Left colon (tissue), 2 donors: ENCODE results near the gene CCNL2. TPM values are rescaled to one million over a fixed set of nuclear protein-coding genes. Genes with fewer than 3 reads are reported as not detected.
"Not testable (repeated sequence)": the region's sequence is repeated elsewhere in the genome, so short reads cannot be mapped to it uniquely, and the experiment has no call there.

Source experiments
- ATAC-seq: fragments of 200-7000 bp; cut with Tn5 transposase; one replicate; pipeline ENCODE4 v1.9.1; 2020; ENCODE audit warnings: mild to moderate bottlenecking, moderate library complexity
- DNase-seq, 2 donors: peaks; one replicate each; pipeline ENCODE4 v3.0.0-alpha.2; 2020
- intact Hi-C, 2 donors: fragments of 100-400 bp; cut with DNase I in 1 of 2; cut with micrococcal nuclease in 1 of 2; formaldehyde crosslinking; loops; one replicate each; pipeline versions ENCODE4 v1.11.2 to v1.14.0; 2022; cut with DNase I, micrococcal nuclease
- total RNA-seq, 2 donors: library from RNA; stranded (reverse); fragmentation: NEBNext Ultra II Directional; extraction: Animal tissue kit (Norgen Biotek cat#: 25700); gene quantifications; one replicate each; pipeline ENCODE4 v1.2.1, GENCODE V29; 2021
- donor health status: DM: no; HTN: no; CAD: no.
- donor health status: DM: yes; HTN: yes; CAD: no.

CCNL2 gene
- total RNA-seq, 2 donors from 2014 or later: 115 to 129 TPM

- intact Hi-C loops: no loop called here
- no peak for ATAC-seq
- no peak for DNase-seq
These were observed 23.5 kb upstream of the CCNL2 start for GRCh38 chr1:1422465-1423244.

- intact Hi-C loops: no loop called here
- ATAC-seq: no peak
- no peak for DNase-seq
These were observed 22.9 kb upstream of the CCNL2 start for GRCh38 chr1:1421907-1422464.

GRCh38 chr1:1421147-1421906 is 22.2 kb upstream of the CCNL2 start, which contains the start of gene ANKRD65:
Gene ANKRD65, minus strand, starts transcription at chr1:1421276. Its CDS starts 271 bp downstream, at chr1:1421005.
- DNase-seq (no peak), ATAC-seq (no peak)
- intact Hi-C loops: no loop called here

GRCh38 chr1:1420654-1421141 is 21.6 kb upstream of the CCNL2 start:
- intact Hi-C loops: no loop called here
- ATAC-seq (no peak), DNase-seq (no peak)

GRCh38 chr1:1419813-1420653 is 20.9 kb upstream of the CCNL2 start:
- DNase-seq (peak in 1 of 2 donors; percentile 24), ATAC-seq (peak; percentile 89)
- intact Hi-C loops: no loop called here

- DNase-seq: no peak
- intact Hi-C loops: no loop called here
- peak; percentile 19 for ATAC-seq
These were observed 20.3 kb upstream of the CCNL2 start for GRCh38 chr1:1419363-1419812.

- DNase-seq: no peak
- ATAC-seq: no peak
- intact Hi-C loops: no loop called here
These were observed 19.6 kb upstream of the CCNL2 start for GRCh38 chr1:1418464-1419362.

GRCh38 chr1:1417825-1418463 is 18.8 kb upstream of the CCNL2 start:
- intact Hi-C loops, ATAC-seq, DNase-seq: not testable (repeated sequence)

GRCh38 chr1:1417396-1417795 is 18.3 kb upstream of the CCNL2 start:
- DNase-seq, ATAC-seq, intact Hi-C loops: not testable (repeated sequence)

GRCh38 chr1:1415751-1416150 is 16.6 kb upstream of the CCNL2 start:
- ATAC-seq (no peak), DNase-seq (no peak)
- intact Hi-C loops: no loop called here

- intact Hi-C loops, ATAC-seq, DNase-seq: not testable (repeated sequence)
These were observed 13.3 kb upstream of the CCNL2 start for GRCh38 chr1:1412311-1412902.

GRCh38 chr1:1411626-1412025 is 12.5 kb upstream of the CCNL2 start:
- DNase-seq (no peak), ATAC-seq (no peak)
- intact Hi-C loops: no loop called here

- intact Hi-C loops, DNase-seq, ATAC-seq: not testable (repeated sequence)
These were observed 11.1 kb upstream of the CCNL2 start for GRCh38 chr1:1410238-1410637.

GRCh38 chr1:1407636-1408318 is 8.6 kb upstream of the CCNL2 start:
- ATAC-seq (peak; percentile 35), DNase-seq (no peak)
- intact Hi-C loops: no loop called here

- ATAC-seq (peak; percentile 98), DNase-seq (peak; percentile 94 to 96)
- intact Hi-C loops: no loop called here
These were observed 7.9 kb upstream of the CCNL2 start, which contains the start of gene MRPL20 for GRCh38 chr1:1406821-1407635. Gene MRPL20, minus strand, starts transcription at chr1:1407293. Its CDS starts 76 bp downstream, at chr1:1407217.
